Liver (tissue), 9 donors: ENCODE data around the gene PCNX4. TPM values are rescaled to one million over a fixed set of nuclear protein-coding genes. Genes with fewer than 3 reads are reported as not detected.

Source experiments
- DNase-seq: peaks from one replicate; pipeline ENCODE4 v3.0.0-alpha.2; 2017; ENCODE audit warnings: low spot score
- H3K27ac ChIP-seq, 2 donors: one replicate each; pipeline ENCODE4 v1.7.0; 2013; ENCODE audit warnings: inconsistent platforms in 2 of 2, low read length in 2 of 2, control low read depth in 1 of 2, low read depth in 1 of 2, mild to moderate bottlenecking in 1 of 2
- H3K27me3 ChIP-seq, 4 donors: one replicate each; pipeline versions ENCODE4 v1.6.1 to v1.7.0; 2013; ENCODE audit warnings: low read length in 3 of 4, inconsistent platforms in 1 of 4, mild to moderate bottlenecking in 1 of 4, moderate library complexity in 1 of 4; ENCODE audit not compliant: control insufficient read depth in 4 of 4, insufficient read depth in 4 of 4
- H3K36me3 ChIP-seq, 4 donors: one replicate each; pipeline versions ENCODE4 v1.6.1 to v1.7.0; 2013; ENCODE audit warnings: low read length in 3 of 4, mild to moderate bottlenecking in 3 of 4, low read depth in 1 of 4, moderate library complexity in 1 of 4; ENCODE audit not compliant: control insufficient read depth in 4 of 4, insufficient read depth in 3 of 4
- H3K4me1 ChIP-seq, 4 donors: one replicate each; pipeline versions ENCODE4 v1.6.1 to v1.7.0; 2013; ENCODE audit warnings: low read length in 3 of 4, mild to moderate bottlenecking in 3 of 4, moderate library complexity in 1 of 4; ENCODE audit not compliant: control insufficient read depth in 4 of 4, insufficient read depth in 4 of 4
- H3K4me3 ChIP-seq, 3 donors: one replicate each; pipeline versions ENCODE4 v1.6.1 to v1.7.0; 2013; ENCODE audit warnings: low read length in 3 of 3, control low read depth in 1 of 3, low read depth in 1 of 3, mild to moderate bottlenecking in 1 of 3
- H3K9ac ChIP-seq, 2 donors: one replicate each; pipeline ENCODE4 v1.7.0; 2013; ENCODE audit warnings: low read length in 2 of 2, mild to moderate bottlenecking in 2 of 2, moderate library complexity in 2 of 2, control low read depth in 1 of 2, low read depth in 1 of 2
- H3K9me3 ChIP-seq, 4 donors: one replicate each; pipeline versions ENCODE4 v1.6.1 to v1.7.0; 2013; ENCODE audit warnings: low read length in 3 of 4; ENCODE audit not compliant: control insufficient read depth in 4 of 4
- EGR1 ChIP-seq, 2 donors: IDR thresholded peaks; 2 replicates each; pipeline ENCODE4 v1.6.1; 2016 to 2018; ENCODE audit warnings: antibody characterized with exemption in 2 of 2, low read depth in 2 of 2
- FOXA1 ChIP-seq: IDR thresholded peaks from 2 replicates; pipeline ENCODE4 v1.6.1; 2016; ENCODE audit warnings: antibody characterized with exemption
- FOXA2 ChIP-seq: IDR thresholded peaks from 2 replicates; pipeline ENCODE4 v1.6.1; 2016; ENCODE audit warnings: antibody characterized with exemption
- HNF4A ChIP-seq, 2 donors: conservative IDR thresholded peaks; 2 replicates each; pipeline ENCODE4 v1.6.1; 2016; ENCODE audit warnings: antibody characterized with exemption in 2 of 2, mild to moderate bottlenecking in 2 of 2
- HNF4G ChIP-seq: IDR thresholded peaks from 2 replicates; pipeline ENCODE4 v1.6.1; 2016; ENCODE audit warnings: antibody characterized with exemption
- JUND ChIP-seq, 2 donors: IDR thresholded peaks; 2 replicates each; pipeline ENCODE4 v1.6.1; 2016; ENCODE audit warnings: antibody characterized with exemption in 2 of 2
- NR2F2 ChIP-seq: IDR thresholded peaks from 2 replicates; pipeline ENCODE4 v1.6.1; 2016; ENCODE audit warnings: antibody characterized with exemption
- RAD21 ChIP-seq, 2 donors: IDR thresholded peaks; 2 replicates each; pipeline ENCODE4 v1.6.1; 2016; ENCODE audit warnings: antibody characterized with exemption in 2 of 2, mild to moderate bottlenecking in 2 of 2
- SP1 ChIP-seq: IDR thresholded peaks from 2 replicates; pipeline ENCODE4 v1.6.1; 2018; ENCODE audit warnings: antibody characterized with exemption, mild to moderate bottlenecking
- TAF1 ChIP-seq: conservative IDR thresholded peaks from 2 replicates; pipeline ENCODE4 v1.6.1; 2016; ENCODE audit warnings: antibody characterized with exemption, mild to moderate bottlenecking
- YY1 ChIP-seq: IDR thresholded peaks from 2 replicates; pipeline ENCODE4 v1.6.1; 2016; ENCODE audit warnings: antibody characterized with exemption, mild to moderate bottlenecking
- WGBS: extraction: QIAGEN DNeasy Blood & Tissue Kit; methylation state at CpG from one replicate; pipeline ENCODE4 v1.1.7; 2013; 5-methylcytosine and 5-hydroxymethylcytosine counted together
- polyA plus RNA-seq, 2 donors: library from polyadenylated mRNA; stranded (reverse) in 1 of 2; unstranded in 1 of 2; fragments of 200-250 nt in 1 of 2; fragments of >200 nt in 1 of 2; fragmentation: Nextera tagmentation in 1 of 2; extraction: Ambion mirVana in 1 of 2; gene quantifications; one replicate each; pipeline versions ENCODE4 v1.2.1 to v1.2.3, GENCODE V29; 2013 to 2015
- total RNA-seq, 2 donors: library from RNA; depleted of rRNA; stranded (reverse); fragments of >200 nt; gene quantifications; one replicate each; pipeline ENCODE4 v1.2.3, GENCODE V29; 2014
- TF ChIP-seq, protein P1 (sequence below): IDR thresholded peaks from 2 replicates; pipeline ENCODE4 v1.6.1; 2016; ENCODE audit warnings: antibody characterized with exemption
- TF ChIP-seq, protein P2 (sequence below): IDR thresholded peaks from 2 replicates; pipeline ENCODE4 v1.6.1; 2016; ENCODE audit warnings: antibody characterized with exemption
- TF ChIP-seq, protein P3 (sequence below): IDR thresholded peaks from 2 replicates; pipeline ENCODE4 v1.6.1; 2016; ENCODE audit warnings: antibody characterized with exemption
- TF ChIP-seq, protein P4 (sequence below): fragments of 150-350 bp; IDR thresholded peaks from 2 replicates; pipeline ENCODE4 v1.5.1; 2017; ENCODE audit warnings: improper control_type of control experiment, low read depth, low read length; ENCODE audit not compliant: missing input control
- TF ChIP-seq, protein P5 (sequence below): IDR thresholded peaks from 2 replicates; pipeline ENCODE4 v1.6.1; 2016; ENCODE audit warnings: antibody characterized with exemption, mild to moderate bottlenecking
- donor health status: healthy.
- donor health status: healthy.
- donor health status: healthy.
- donor health status: healthy.
- donor health status: healthy.

PCNX4 gene
- total and polyA plus RNA-seq, 4 donors, result 5.4 to 30.6 (median 14.1) TPM

DNA sequence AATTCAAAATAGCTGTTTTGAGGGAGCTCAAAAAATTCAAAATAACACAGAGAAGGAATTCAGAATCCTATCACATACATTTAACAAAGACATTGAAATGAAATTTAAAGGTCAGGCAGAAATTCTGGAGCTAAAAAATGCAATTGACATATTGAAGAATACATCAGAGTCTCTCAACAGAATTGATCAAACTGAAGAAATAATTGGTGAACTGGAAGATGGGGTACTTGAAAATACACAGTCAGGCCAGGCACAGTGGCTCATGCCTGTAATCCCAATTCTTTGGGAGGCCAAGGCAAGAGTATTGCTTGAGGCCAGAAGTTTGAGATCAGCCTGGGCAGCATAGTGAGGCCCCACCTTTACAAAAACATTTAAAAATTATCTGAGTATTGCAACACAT lies 107.6 kb downstream of the PCNX4 start:
- H3K9ac ChIP-seq, result no peak overlapping the region
- no peaks in the 10 kb centered on the region for H3K27me3 ChIP-seq
- H3K4me1 ChIP-seq, result no peaks in the 10 kb centered on the region
- TF ChIP-seq, protein P1, sequence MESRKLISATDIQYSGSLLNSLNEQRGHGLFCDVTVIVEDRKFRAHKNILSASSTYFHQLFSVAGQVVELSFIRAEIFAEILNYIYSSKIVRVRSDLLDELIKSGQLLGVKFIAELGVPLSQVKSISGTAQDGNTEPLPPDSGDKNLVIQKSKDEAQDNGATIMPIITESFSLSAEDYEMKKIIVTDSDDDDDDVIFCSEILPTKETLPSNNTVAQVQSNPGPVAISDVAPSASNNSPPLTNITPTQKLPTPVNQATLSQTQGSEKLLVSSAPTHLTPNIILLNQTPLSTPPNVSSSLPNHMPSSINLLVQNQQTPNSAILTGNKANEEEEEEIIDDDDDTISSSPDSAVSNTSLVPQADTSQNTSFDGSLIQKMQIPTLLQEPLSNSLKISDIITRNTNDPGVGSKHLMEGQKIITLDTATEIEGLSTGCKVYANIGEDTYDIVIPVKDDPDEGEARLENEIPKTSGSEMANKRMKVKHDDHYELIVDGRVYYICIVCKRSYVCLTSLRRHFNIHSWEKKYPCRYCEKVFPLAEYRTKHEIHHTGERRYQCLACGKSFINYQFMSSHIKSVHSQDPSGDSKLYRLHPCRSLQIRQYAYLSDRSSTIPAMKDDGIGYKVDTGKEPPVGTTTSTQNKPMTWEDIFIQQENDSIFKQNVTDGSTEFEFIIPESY, result no peak
- H3K9me3 ChIP-seq, result no peaks in the 10 kb centered on the region
- no peaks in the 10 kb centered on the region for H3K36me3 ChIP-seq
- no peak for DNase-seq
- no peak overlapping the region for H3K4me3 ChIP-seq
- H3K27ac ChIP-seq, result no peak overlapping the region

DNA sequence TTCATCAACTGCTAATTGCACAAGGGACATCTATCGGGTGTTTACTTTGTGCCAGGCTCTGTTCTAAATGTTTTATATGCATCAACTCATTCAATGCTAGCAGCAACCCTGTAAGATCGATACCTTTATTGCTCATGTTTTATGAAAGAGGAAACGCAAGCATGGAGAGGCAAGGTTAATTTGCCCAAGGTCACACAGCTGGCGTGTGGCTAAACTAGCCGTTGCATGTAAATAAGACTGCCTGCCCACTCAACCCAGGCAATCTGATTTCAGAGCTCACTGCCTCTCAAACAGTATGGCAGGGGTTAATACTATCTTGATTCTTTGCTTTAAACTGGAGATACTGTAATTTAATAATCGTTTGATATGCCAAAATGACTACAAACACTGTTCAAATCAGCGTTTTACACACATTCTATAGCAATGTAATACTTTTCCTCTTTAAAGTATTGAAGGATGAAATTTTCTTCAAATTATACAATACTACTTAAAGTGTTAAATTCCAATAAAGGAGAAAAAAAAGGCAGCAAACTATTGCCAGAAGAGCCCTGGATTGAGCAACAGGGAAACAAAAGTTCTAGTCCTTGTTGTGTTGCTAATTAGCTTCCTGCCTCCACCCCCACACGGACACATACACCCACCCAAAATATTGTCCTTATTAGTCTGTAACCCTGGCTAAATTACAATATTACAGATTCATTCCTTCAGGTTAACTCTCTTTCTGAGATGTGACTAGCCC lies 112.5 kb downstream of the PCNX4 start:
- H3K9ac ChIP-seq, result no peak overlapping the region
- no peaks in the 10 kb centered on the region for H3K4me1 ChIP-seq
- H3K4me3 ChIP-seq, result no peak overlapping the region
- no peak overlapping the region for H3K27ac ChIP-seq
- no peaks in the 10 kb centered on the region for H3K27me3 ChIP-seq
- H3K9me3 ChIP-seq, result no peaks in the 10 kb centered on the region
- TF ChIP-seq HNF4G, result no peak
- TF ChIP-seq, protein P2, sequence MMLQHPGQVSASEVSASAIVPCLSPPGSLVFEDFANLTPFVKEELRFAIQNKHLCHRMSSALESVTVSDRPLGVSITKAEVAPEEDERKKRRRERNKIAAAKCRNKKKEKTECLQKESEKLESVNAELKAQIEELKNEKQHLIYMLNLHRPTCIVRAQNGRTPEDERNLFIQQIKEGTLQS, result no peak
- TF ChIP-seq HNF4A (conservative IDR thresholded peaks at IDR 0.05), result no peak
- no peak for TF ChIP-seq FOXA1
- TF ChIP-seq, protein P3, sequence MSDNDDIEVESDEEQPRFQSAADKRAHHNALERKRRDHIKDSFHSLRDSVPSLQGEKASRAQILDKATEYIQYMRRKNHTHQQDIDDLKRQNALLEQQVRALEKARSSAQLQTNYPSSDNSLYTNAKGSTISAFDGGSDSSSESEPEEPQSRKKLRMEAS, result no peak
- no peak for TF ChIP-seq RAD21 (IDR thresholded peaks at IDR 0.05)
- no peak for TF ChIP-seq NR2F2
- no peak for TF ChIP-seq FOXA2
- TF ChIP-seq JUND (IDR thresholded peaks at IDR 0.05), result no peak
- no peak for TF ChIP-seq SP1
- no peak for TF ChIP-seq YY1
- 53% methylated on average over 8 of the region's 8 CpGs for WGBS
- no peaks in the 10 kb centered on the region for H3K36me3 ChIP-seq
- no peak for DNase-seq

DNA sequence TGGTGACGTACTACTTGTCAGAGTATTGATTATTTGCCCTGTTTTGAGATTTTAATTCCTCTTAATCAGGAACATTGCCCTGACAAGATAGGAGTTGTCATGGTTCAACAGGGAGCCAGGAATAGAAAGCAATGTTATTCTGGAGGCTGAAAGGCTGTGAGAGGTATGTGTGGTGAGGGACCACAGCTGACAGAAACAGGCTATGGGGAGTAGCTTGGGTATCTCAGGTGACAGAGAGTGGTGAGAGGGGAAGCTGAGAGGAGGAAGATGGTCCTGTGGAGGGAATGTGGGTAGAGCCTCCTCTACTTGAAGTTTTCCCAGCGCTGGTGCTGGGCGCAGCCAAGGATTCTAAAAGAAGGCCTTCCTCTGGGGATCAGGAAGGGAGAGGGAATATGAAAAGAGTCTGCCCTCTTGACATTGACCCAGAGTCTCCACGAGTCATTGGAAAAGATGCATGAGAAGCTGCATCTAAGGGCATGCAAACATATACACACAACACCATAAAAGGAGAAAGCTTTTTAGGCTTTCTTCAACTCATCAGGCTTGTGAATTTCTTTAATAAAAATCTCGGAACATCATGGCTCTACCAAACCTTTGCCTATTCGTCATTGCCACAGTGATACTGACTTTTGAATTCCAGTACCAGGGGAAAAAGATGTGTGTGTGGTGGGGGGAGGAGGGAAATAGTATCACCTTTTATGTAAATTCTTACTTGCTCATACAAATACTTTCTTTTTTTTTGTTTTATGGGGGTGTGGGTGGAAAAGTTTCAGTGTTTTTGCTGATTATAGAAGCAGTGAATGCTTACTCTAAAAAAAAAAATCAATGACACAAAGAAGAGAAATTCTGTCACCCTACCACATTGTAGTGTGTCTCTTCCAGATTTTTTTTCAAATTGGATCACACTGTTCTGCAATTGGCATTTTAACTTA lies 113.4 kb downstream of the PCNX4 start:
- 74% methylated on average over 6 of the region's 6 CpGs for WGBS
- no peak for DNase-seq
- Histone ChIP-seq H3K4me3 (no peak overlapping the region), H3K27ac (no peak overlapping the region), H3K9me3 (no peaks in the 10 kb centered on the region), H3K36me3 (no peaks in the 10 kb centered on the region), H3K9ac (no peak overlapping the region), H3K4me1 (no peaks in the 10 kb centered on the region), H3K27me3 (no peaks in the 10 kb centered on the region)
- no peak for TF ChIP-seq JUND (IDR thresholded peaks at IDR 0.05)
- no peak for TF ChIP-seq FOXA2
- no peak for TF ChIP-seq FOXA1
- TF ChIP-seq, protein P4, sequence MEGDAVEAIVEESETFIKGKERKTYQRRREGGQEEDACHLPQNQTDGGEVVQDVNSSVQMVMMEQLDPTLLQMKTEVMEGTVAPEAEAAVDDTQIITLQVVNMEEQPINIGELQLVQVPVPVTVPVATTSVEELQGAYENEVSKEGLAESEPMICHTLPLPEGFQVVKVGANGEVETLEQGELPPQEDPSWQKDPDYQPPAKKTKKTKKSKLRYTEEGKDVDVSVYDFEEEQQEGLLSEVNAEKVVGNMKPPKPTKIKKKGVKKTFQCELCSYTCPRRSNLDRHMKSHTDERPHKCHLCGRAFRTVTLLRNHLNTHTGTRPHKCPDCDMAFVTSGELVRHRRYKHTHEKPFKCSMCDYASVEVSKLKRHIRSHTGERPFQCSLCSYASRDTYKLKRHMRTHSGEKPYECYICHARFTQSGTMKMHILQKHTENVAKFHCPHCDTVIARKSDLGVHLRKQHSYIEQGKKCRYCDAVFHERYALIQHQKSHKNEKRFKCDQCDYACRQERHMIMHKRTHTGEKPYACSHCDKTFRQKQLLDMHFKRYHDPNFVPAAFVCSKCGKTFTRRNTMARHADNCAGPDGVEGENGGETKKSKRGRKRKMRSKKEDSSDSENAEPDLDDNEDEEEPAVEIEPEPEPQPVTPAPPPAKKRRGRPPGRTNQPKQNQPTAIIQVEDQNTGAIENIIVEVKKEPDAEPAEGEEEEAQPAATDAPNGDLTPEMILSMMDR, result no peak
- TF ChIP-seq HNF4G, result no peak
- TF ChIP-seq YY1, result no peak
- TF ChIP-seq, protein P5, sequence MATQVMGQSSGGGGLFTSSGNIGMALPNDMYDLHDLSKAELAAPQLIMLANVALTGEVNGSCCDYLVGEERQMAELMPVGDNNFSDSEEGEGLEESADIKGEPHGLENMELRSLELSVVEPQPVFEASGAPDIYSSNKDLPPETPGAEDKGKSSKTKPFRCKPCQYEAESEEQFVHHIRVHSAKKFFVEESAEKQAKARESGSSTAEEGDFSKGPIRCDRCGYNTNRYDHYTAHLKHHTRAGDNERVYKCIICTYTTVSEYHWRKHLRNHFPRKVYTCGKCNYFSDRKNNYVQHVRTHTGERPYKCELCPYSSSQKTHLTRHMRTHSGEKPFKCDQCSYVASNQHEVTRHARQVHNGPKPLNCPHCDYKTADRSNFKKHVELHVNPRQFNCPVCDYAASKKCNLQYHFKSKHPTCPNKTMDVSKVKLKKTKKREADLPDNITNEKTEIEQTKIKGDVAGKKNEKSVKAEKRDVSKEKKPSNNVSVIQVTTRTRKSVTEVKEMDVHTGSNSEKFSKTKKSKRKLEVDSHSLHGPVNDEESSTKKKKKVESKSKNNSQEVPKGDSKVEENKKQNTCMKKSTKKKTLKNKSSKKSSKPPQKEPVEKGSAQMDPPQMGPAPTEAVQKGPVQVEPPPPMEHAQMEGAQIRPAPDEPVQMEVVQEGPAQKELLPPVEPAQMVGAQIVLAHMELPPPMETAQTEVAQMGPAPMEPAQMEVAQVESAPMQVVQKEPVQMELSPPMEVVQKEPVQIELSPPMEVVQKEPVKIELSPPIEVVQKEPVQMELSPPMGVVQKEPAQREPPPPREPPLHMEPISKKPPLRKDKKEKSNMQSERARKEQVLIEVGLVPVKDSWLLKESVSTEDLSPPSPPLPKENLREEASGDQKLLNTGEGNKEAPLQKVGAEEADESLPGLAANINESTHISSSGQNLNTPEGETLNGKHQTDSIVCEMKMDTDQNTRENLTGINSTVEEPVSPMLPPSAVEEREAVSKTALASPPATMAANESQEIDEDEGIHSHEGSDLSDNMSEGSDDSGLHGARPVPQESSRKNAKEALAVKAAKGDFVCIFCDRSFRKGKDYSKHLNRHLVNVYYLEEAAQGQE, result no peak
- no peak for TF ChIP-seq TAF1
- no peak for TF ChIP-seq HNF4A (conservative IDR thresholded peaks at IDR 0.05)
- TF ChIP-seq, protein P3, result no peak
- TF ChIP-seq EGR1 (IDR thresholded peaks at IDR 0.05; ENCODE audit: low read depth in 2 of 2), result no peak
- TF ChIP-seq RAD21 (IDR thresholded peaks at IDR 0.05), result no peak
